ENCODE measurements around the gene DNAH6.

GRCh38 chr2:84492571-84492970, 23.7 kb upstream of the DNAH6 start:
- TF ChIP-seq POLR2A (IDR thresholded peaks at IDR 0.05): no peak
- no peak for TF ChIP-seq CTCF (IDR thresholded peaks at IDR 0.05)

All from transverse colon (tissue), 3 donors.